ENCODE results near the gene PCDHA5.
A peak's percentile ranks its signal among the peaks of the same experiment; 100 is the strongest.
"Not testable (repeated sequence)": the region's sequence is repeated elsewhere in the genome, so short reads cannot be mapped to it uniquely, and the experiment has no call there.

Gene PCDHA5

GRCh38 chr5:140806834-140807775 is 14.3 kb upstream of the PCDHA5 start, which contains the start of gene PCDHA4:
Gene PCDHA4, plus strand, starts transcription at chr5:140807068.
- FAIRE-seq, result peak; percentile 94
- TF ChIP-seq, protein P1, sequence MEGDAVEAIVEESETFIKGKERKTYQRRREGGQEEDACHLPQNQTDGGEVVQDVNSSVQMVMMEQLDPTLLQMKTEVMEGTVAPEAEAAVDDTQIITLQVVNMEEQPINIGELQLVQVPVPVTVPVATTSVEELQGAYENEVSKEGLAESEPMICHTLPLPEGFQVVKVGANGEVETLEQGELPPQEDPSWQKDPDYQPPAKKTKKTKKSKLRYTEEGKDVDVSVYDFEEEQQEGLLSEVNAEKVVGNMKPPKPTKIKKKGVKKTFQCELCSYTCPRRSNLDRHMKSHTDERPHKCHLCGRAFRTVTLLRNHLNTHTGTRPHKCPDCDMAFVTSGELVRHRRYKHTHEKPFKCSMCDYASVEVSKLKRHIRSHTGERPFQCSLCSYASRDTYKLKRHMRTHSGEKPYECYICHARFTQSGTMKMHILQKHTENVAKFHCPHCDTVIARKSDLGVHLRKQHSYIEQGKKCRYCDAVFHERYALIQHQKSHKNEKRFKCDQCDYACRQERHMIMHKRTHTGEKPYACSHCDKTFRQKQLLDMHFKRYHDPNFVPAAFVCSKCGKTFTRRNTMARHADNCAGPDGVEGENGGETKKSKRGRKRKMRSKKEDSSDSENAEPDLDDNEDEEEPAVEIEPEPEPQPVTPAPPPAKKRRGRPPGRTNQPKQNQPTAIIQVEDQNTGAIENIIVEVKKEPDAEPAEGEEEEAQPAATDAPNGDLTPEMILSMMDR (IDR thresholded peaks at IDR 0.05; ENCODE audit: insufficient read depth, missing control alignments), result peak; percentile 64
- DNase-seq (ENCODE audit: insufficient read length, low spot score), result no peak

GRCh38 chr5:140808241-140808888 is 13.0 kb upstream of the PCDHA5 start:
- not testable (repeated sequence) for DNase-seq (ENCODE audit: insufficient read length, low spot score); FAIRE-seq

- FAIRE-seq (no peak), DNase-seq (ENCODE audit: insufficient read length, low spot score) (no peak)
- TF ChIP-seq, protein P1 (IDR thresholded peaks at IDR 0.05; ENCODE audit: insufficient read depth, missing control alignments), result no peak
Measured at GRCh38 chr5:140808889-140809291, 12.5 kb upstream of the PCDHA5 start.

DNA sequence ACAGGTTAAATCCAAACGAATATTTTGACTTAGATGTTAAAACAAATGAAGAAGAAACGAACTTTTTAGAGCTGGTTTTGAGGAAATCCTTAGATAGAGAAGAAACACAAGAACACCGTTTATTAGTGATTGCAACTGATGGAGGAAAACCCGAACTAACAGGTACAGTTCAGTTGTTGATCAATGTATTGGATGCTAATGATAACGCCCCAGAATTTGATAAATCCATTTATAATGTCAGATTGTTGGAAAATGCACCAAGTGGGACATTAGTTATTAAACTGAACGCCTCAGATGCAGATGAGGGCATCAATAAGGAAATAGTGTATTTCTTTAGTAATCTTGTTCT is 842 bp downstream of the PCDHA5 start:
- DNase-seq (ENCODE audit: insufficient read length, low spot score), result no peak
- TF ChIP-seq, protein P1 (IDR thresholded peaks at IDR 0.05; ENCODE audit: insufficient read depth, missing control alignments), result no peak
- FAIRE-seq, result no peak

- not testable (repeated sequence) for FAIRE-seq; DNase-seq (ENCODE audit: insufficient read length, low spot score)
Measured at GRCh38 chr5:140822969-140823368, 1.6 kb downstream of the PCDHA5 start.

GRCh38 chr5:140823475-140823874 is 2.1 kb downstream of the PCDHA5 start:
- TF ChIP-seq, protein P1 (IDR thresholded peaks at IDR 0.05; ENCODE audit: insufficient read depth, missing control alignments), result no peak
- DNase-seq (ENCODE audit: insufficient read length, low spot score), result no peak
- no peak for FAIRE-seq

DNA sequence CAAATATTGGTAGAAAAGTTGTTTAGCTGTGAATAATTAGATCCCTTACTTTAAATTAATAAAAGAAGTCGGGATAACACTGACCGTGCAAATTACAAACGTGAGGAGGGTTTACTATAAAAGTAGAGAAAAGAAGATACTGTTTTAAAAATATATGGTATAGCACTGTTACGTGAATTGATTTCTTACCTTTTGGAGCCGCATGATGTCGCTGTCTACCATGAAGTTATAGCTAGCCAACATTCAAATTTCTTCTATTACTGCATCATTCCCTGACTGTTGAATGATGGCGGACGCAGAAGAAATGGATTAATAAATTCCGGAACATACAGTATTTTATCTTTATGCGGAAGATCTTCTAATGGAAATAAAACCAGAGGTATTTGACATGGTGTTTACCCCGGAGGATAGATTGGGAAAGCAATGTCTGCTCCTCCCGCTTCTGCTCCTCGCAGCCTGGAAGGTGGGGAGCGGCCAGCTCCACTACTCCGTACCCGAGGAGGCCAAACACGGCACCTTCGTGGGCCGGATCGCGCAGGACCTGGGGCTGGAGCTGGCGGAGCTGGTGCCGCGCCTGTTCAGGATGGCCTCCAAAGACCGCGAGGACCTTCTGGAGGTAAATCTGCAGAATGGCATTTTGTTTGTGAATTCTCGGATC is 6.4 kb downstream of the PCDHA5 start, which contains the start of gene PCDHA6:
Gene PCDHA6 (plus strand): TSS at position 257 of the 658 bp plus-strand sequence. CDS start 132 bp downstream, at position 389.
- DNase-seq (ENCODE audit: insufficient read length, low spot score) (no peak), FAIRE-seq (peak; percentile 77)
- TF ChIP-seq, protein P1 (IDR thresholded peaks at IDR 0.05; ENCODE audit: insufficient read depth, missing control alignments), result peak; percentile 49
